Activated T-helper 17 cell treated with anti-CD3 and anti-CD28 coated beads, Interleukin-2, amount 50 U/mL, for 72 hours (primary cell): ENCODE measurements around the gene DNASE1L1. TPM values are rescaled to one million over a fixed set of nuclear protein-coding genes. Genes with fewer than 3 reads are reported as not detected.

Experiments used
- ATAC-seq: fragments of 150-1000 bp; cut with Tn5 transposase; replicated peaks from 2 replicates; pipeline ENCODE4 v1.10.0; 2021; ENCODE audit warnings: mild to moderate bottlenecking, moderate library complexity
- H3K27ac Mint-ChIP-seq: one replicate; pipeline ENCODE4 v1.8.0; 2022; ENCODE audit warnings: mixed read lengths
- H3K27me3 Mint-ChIP-seq: one replicate; pipeline ENCODE4 v1.8.0; 2022; ENCODE audit warnings: mixed read lengths
- H3K36me3 Mint-ChIP-seq: one replicate; pipeline ENCODE4 v1.8.0; 2022; ENCODE audit warnings: low read depth, mild to moderate bottlenecking, mixed read lengths
- H3K4me1 Mint-ChIP-seq: one replicate; pipeline ENCODE4 v1.8.0; 2022; ENCODE audit warnings: mixed read lengths
- H3K4me3 Mint-ChIP-seq: one replicate; pipeline ENCODE4 v1.8.0; 2022; ENCODE audit warnings: mild to moderate bottlenecking, mixed read lengths
- H3K9me3 Mint-ChIP-seq: one replicate; pipeline ENCODE4 v1.8.0; 2022; ENCODE audit warnings: mixed read lengths
- total RNA-seq, 2 donors: library from RNA; stranded (reverse); gene quantifications; one replicate each; pipeline ENCODE4 v1.2.3, GENCODE V29; 2022

DNASE1L1 gene
- total RNA-seq, 2 donors from 2014 or later = 13.9 to 16.7 TPM

GRCh38 chrX:154365052-154365600 lies 43.9 kb downstream of the DNASE1L1 start:
- Mint-ChIP-seq H3K4me1 (no peaks in the 10 kb centered on the region), H3K27me3 (no peaks in the 10 kb centered on the region), H3K4me3 (peak overlapping the region; percentile 33), H3K9me3 (no peaks in the 10 kb centered on the region), H3K27ac (peak overlapping the region; percentile 59), H3K36me3 (peaks cover 89% of the 10 kb centered on the region)
- ATAC-seq = no peak

GRCh38 chrX:154363706-154364439 lies 45.2 kb downstream of the DNASE1L1 start:
- no peak for ATAC-seq
- no peaks in the 10 kb centered on the region for H3K27me3 Mint-ChIP-seq
- no peaks in the 10 kb centered on the region for H3K9me3 Mint-ChIP-seq
- no peak overlapping the region for H3K27ac Mint-ChIP-seq
- H3K36me3 Mint-ChIP-seq = peaks cover 88% of the 10 kb centered on the region
- no peaks in the 10 kb centered on the region for H3K4me1 Mint-ChIP-seq
- H3K4me3 Mint-ChIP-seq = no peak overlapping the region

- Mint-ChIP-seq H3K27me3 (no peaks in the 10 kb centered on the region), H3K9me3 (no peaks in the 10 kb centered on the region), H3K4me1 (no peaks in the 10 kb centered on the region), H3K36me3 (peaks cover 90% of the 10 kb centered on the region), H3K27ac (no peak overlapping the region), H3K4me3 (peak overlapping the region; percentile 22)
- ATAC-seq = no peak
Observed at GRCh38 chrX:154362085-154362742, 46.8 kb downstream of the DNASE1L1 start.

- Mint-ChIP-seq H3K27ac (no peak overlapping the region), H3K4me1 (no peaks in the 10 kb centered on the region), H3K4me3 (peak overlapping the region; percentile 11), H3K9me3 (no peaks in the 10 kb centered on the region), H3K27me3 (no peaks in the 10 kb centered on the region), H3K36me3 (peaks cover 92% of the 10 kb centered on the region)
- ATAC-seq = no peak
Observed at GRCh38 chrX:154360155-154360713, 48.8 kb downstream of the DNASE1L1 start.

- peaks cover 92% of the 10 kb centered on the region for H3K36me3 Mint-ChIP-seq
- H3K4me1 Mint-ChIP-seq = no peaks in the 10 kb centered on the region
- no peak overlapping the region for H3K27ac Mint-ChIP-seq
- no peaks in the 10 kb centered on the region for H3K27me3 Mint-ChIP-seq
- H3K4me3 Mint-ChIP-seq = no peak overlapping the region
- no peaks in the 10 kb centered on the region for H3K9me3 Mint-ChIP-seq
- ATAC-seq = no peak
Observed at GRCh38 chrX:154359362-154360154, 49.5 kb downstream of the DNASE1L1 start.

- no peaks in the 10 kb centered on the region for H3K27me3 Mint-ChIP-seq
- H3K9me3 Mint-ChIP-seq = no peaks in the 10 kb centered on the region
- no peak overlapping the region for H3K27ac Mint-ChIP-seq
- no peak for ATAC-seq
- H3K4me3 Mint-ChIP-seq = no peak overlapping the region
- H3K4me1 Mint-ChIP-seq = no peaks in the 10 kb centered on the region
- H3K36me3 Mint-ChIP-seq = peaks cover 93% of the 10 kb centered on the region
Observed at GRCh38 chrX:154358829-154359228, 50.2 kb downstream of the DNASE1L1 start.

- Mint-ChIP-seq H3K27me3 (no peaks in the 10 kb centered on the region), H3K27ac (no peak overlapping the region), H3K9me3 (no peaks in the 10 kb centered on the region), H3K4me1 (no peaks in the 10 kb centered on the region), H3K4me3 (no peak overlapping the region), H3K36me3 (peaks cover 93% of the 10 kb centered on the region)
- no peak for ATAC-seq
Observed at GRCh38 chrX:154358011-154358410, 51.0 kb downstream of the DNASE1L1 start.

- no peak for ATAC-seq
- Mint-ChIP-seq H3K27ac (no peak overlapping the region), H3K9me3 (no peaks in the 10 kb centered on the region), H3K4me1 (no peaks in the 10 kb centered on the region), H3K4me3 (no peak overlapping the region), H3K36me3 (peaks cover 91% of the 10 kb centered on the region), H3K27me3 (no peaks in the 10 kb centered on the region)
Observed at GRCh38 chrX:154357205-154357604, 51.8 kb downstream of the DNASE1L1 start.

GRCh38 chrX:154356596-154356995 lies 52.5 kb downstream of the DNASE1L1 start:
- ATAC-seq = no peak
- Mint-ChIP-seq H3K36me3 (peaks cover 94% of the 10 kb centered on the region), H3K4me3 (peak overlapping the region; percentile 12), H3K27me3 (no peaks in the 10 kb centered on the region), H3K27ac (no peak overlapping the region), H3K4me1 (no peaks in the 10 kb centered on the region), H3K9me3 (no peaks in the 10 kb centered on the region)

GRCh38 chrX:154355776-154356140 lies 53.3 kb downstream of the DNASE1L1 start:
- no peaks in the 10 kb centered on the region for H3K4me1 Mint-ChIP-seq
- H3K36me3 Mint-ChIP-seq = peaks cover 93% of the 10 kb centered on the region
- H3K27me3 Mint-ChIP-seq = no peaks in the 10 kb centered on the region
- H3K27ac Mint-ChIP-seq = no peak overlapping the region
- ATAC-seq = no peak
- no peak overlapping the region for H3K4me3 Mint-ChIP-seq
- H3K9me3 Mint-ChIP-seq = no peaks in the 10 kb centered on the region

GRCh38 chrX:154355094-154355775 lies 53.8 kb downstream of the DNASE1L1 start:
- no peaks in the 10 kb centered on the region for H3K4me1 Mint-ChIP-seq
- H3K4me3 Mint-ChIP-seq = no peak overlapping the region
- H3K27me3 Mint-ChIP-seq = no peaks in the 10 kb centered on the region
- H3K9me3 Mint-ChIP-seq = no peaks in the 10 kb centered on the region
- peaks cover 94% of the 10 kb centered on the region for H3K36me3 Mint-ChIP-seq
- no peak for ATAC-seq
- H3K27ac Mint-ChIP-seq = no peak overlapping the region

- no peak for ATAC-seq
- H3K27ac Mint-ChIP-seq = no peak overlapping the region
- H3K9me3 Mint-ChIP-seq = no peaks in the 10 kb centered on the region
- H3K4me3 Mint-ChIP-seq = no peak overlapping the region
- peaks cover 94% of the 10 kb centered on the region for H3K36me3 Mint-ChIP-seq
- no peaks in the 10 kb centered on the region for H3K27me3 Mint-ChIP-seq
- no peaks in the 10 kb centered on the region for H3K4me1 Mint-ChIP-seq
Observed at GRCh38 chrX:154354516-154354915, 54.5 kb downstream of the DNASE1L1 start.

- Mint-ChIP-seq H3K4me1 (no peaks in the 10 kb centered on the region), H3K4me3 (peak overlapping the region; percentile 26), H3K36me3 (peaks cover 90% of the 10 kb centered on the region), H3K27ac (no peak overlapping the region), H3K27me3 (no peaks in the 10 kb centered on the region), H3K9me3 (no peaks in the 10 kb centered on the region)
- ATAC-seq = no peak
Observed at GRCh38 chrX:154354013-154354412, 55.0 kb downstream of the DNASE1L1 start.
